PFSK-1 (cell line): Measurements from ENCODE around the gene GPR180.

ENCODE experiments used
- FOXP2 ChIP-seq: optimal IDR thresholded peaks from 2 replicates; pipeline ENCODE3; 2011; ENCODE audit warnings: borderline replicate concordance, control low read depth, inconsistent platforms; ENCODE audit not compliant: insufficient read depth; ENCODE audit errors: extremely low read length, extremely low read depth
- POLR2AphosphoS5 ChIP-seq: IDR thresholded peaks from 2 replicates; pipeline ENCODE4 v1.6.1; 2012; ENCODE audit warnings: low read depth, mild to moderate bottlenecking, control low read depth, low read length, moderate library complexity
- SIN3A ChIP-seq: IDR thresholded peaks from 2 replicates; pipeline ENCODE4 v1.6.1; 2012; ENCODE audit warnings: mild to moderate bottlenecking, low read length, moderate library complexity, borderline replicate concordance; ENCODE audit not compliant: insufficient read depth
- TAF1 ChIP-seq: IDR thresholded peaks from 2 replicates; pipeline ENCODE4 v1.6.1; 2012; ENCODE audit warnings: low read length, control low read depth, borderline replicate concordance; ENCODE audit not compliant: insufficient read depth
- TF ChIP-seq, protein P1 (sequence below), 2 experiments: IDR thresholded peaks; 2 replicates each; pipeline versions ENCODE4 v1.6.1 to v1.8.0; 2011 to 2012; ENCODE audit warnings: low read depth in 2 of 2, low read length in 2 of 2, control low read depth in 1 of 2, inconsistent platforms in 1 of 2, mild to moderate bottlenecking in 1 of 2, moderate library complexity in 1 of 2; ENCODE audit not compliant: insufficient read depth in 1 of 2

DNA sequence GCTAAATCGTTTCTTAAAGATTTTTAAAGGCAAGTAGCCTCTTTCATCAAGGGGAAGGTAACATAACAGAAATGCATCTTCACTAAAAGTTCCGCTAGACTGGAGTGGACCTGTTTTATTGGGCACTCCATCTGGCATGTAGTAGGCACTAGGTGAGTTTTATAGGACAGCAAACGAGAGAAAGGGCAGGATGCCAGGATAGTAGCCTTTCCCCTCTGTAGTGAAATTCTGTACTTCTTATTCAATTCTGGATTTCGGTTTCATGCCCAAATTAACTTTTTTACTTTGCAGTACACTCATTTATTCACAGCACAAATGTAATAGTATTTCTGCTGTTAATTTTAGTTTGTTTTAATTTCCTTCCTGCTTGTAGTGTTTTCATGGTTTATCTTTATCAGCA, 45.2 kb downstream of the GPR180 start:
- no peak for TF ChIP-seq TAF1
- TF ChIP-seq, protein P1, sequence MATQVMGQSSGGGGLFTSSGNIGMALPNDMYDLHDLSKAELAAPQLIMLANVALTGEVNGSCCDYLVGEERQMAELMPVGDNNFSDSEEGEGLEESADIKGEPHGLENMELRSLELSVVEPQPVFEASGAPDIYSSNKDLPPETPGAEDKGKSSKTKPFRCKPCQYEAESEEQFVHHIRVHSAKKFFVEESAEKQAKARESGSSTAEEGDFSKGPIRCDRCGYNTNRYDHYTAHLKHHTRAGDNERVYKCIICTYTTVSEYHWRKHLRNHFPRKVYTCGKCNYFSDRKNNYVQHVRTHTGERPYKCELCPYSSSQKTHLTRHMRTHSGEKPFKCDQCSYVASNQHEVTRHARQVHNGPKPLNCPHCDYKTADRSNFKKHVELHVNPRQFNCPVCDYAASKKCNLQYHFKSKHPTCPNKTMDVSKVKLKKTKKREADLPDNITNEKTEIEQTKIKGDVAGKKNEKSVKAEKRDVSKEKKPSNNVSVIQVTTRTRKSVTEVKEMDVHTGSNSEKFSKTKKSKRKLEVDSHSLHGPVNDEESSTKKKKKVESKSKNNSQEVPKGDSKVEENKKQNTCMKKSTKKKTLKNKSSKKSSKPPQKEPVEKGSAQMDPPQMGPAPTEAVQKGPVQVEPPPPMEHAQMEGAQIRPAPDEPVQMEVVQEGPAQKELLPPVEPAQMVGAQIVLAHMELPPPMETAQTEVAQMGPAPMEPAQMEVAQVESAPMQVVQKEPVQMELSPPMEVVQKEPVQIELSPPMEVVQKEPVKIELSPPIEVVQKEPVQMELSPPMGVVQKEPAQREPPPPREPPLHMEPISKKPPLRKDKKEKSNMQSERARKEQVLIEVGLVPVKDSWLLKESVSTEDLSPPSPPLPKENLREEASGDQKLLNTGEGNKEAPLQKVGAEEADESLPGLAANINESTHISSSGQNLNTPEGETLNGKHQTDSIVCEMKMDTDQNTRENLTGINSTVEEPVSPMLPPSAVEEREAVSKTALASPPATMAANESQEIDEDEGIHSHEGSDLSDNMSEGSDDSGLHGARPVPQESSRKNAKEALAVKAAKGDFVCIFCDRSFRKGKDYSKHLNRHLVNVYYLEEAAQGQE (IDR thresholded peaks at IDR 0.05; ENCODE audit: insufficient read depth in 1 of 2, low read depth in 2 of 2, low read length in 2 of 2), result no peak
- TF ChIP-seq POLR2AphosphoS5, result no peak
- TF ChIP-seq SIN3A, result no peak
- no peak for TF ChIP-seq FOXP2
